ENCODE data around the gene ASMT. TPM values are rescaled to one million over a fixed set of nuclear protein-coding genes. Genes with fewer than 3 reads are reported as not detected.

Gene ASMT
- total RNA-seq, 1 experiment from 2014 or later: not detected

DNA sequence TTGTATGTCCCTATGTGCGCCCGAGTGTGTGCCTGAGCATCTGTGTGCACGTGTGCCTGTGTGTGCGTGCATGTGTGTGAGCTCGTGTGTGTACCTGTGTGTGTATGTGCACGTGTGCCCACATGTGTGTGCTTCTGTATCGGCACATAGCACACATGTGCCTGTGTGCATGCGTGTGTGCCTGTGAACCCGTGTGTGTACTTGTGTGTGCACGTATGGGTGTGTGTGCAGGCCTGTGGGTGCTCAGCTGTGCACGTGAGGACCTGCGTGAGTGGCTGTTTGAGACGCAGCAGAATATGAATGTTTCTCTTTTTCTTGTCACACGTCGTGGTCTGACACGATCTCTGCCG, 19.2 kb upstream of the ASMT start:
- in situ Hi-C loops (cut with HindIII; ENCODE audit: low pct_unique_long_range_greater_than_20kb, low sequenced_read_pairs): no loop called here
- DNase-seq (ENCODE audit: low read depth): no peak

DNA sequence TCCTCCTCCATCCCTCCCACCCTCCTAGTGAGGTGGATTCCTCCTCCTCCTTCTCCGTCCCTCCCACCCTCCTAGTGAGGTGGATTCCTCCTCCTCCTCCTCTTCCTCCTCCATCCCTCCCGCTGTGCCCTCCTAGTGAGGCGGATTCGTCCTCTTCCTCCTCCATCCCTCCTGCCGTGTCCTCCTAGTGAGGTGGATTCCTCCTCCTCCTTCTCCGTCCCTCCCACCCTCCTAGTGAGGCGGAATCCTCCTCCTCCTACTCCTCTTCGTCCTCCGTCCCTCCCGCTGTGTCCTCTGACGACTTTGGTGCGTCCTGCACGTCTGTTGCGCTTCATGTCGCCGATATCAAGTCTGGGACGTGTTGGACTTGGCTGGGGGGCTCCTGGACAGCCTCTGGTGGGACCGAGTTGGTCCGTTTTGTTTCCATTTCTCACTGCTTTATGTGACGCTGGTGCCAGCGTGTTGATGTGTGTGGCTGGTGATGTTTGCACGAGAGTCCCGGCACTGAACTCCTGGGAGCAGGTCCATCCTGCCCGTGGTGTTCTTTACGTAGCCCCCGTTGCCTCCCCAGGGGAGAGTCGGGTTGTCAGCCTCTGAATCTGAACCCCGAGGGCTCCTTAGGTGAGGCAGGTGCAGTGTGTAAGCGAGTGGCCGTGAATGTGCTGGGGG, 18.0 kb upstream of the ASMT start:
- in situ Hi-C loops (cut with HindIII; ENCODE audit: low pct_unique_long_range_greater_than_20kb, low sequenced_read_pairs): no loop called here
- no peak for DNase-seq (ENCODE audit: low read depth)

DNA sequence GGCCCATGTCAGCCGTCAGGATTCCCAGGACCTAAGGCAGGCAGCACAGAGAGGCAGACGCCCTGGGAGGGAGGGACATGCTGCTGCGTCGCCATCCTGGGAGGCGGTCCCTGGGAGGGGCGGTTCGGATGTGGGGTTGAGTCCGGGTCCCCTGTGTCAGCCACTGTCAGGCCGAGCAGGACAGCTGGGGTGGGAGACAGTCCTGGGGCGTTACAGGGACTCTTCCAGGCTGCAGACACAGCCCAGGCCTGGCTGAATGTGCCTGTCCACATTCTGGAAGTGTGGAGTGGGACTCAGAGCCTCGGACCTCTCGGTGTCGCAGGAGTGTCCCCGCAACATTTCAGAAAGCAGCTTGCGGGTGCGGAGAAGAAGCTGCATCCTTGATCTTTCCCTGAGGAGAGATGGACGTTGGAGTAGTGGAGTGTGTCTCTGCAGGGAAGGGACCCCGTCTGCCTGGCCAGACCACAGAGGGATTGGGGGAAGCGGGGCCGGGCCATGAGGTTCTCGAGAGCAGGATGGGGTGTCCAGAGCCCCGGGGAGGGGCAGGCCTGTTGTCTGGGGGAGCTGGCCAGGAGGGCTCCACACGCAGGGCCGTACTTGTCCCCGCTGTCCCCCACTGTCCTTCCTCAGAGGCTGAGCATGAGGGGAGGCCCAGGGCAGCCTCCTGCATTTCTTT, 17.4 kb upstream of the ASMT start:
- no peak for DNase-seq (ENCODE audit: low read depth)
- in situ Hi-C loops (cut with HindIII; ENCODE audit: low pct_unique_long_range_greater_than_20kb, low sequenced_read_pairs): no loop called here

DNA sequence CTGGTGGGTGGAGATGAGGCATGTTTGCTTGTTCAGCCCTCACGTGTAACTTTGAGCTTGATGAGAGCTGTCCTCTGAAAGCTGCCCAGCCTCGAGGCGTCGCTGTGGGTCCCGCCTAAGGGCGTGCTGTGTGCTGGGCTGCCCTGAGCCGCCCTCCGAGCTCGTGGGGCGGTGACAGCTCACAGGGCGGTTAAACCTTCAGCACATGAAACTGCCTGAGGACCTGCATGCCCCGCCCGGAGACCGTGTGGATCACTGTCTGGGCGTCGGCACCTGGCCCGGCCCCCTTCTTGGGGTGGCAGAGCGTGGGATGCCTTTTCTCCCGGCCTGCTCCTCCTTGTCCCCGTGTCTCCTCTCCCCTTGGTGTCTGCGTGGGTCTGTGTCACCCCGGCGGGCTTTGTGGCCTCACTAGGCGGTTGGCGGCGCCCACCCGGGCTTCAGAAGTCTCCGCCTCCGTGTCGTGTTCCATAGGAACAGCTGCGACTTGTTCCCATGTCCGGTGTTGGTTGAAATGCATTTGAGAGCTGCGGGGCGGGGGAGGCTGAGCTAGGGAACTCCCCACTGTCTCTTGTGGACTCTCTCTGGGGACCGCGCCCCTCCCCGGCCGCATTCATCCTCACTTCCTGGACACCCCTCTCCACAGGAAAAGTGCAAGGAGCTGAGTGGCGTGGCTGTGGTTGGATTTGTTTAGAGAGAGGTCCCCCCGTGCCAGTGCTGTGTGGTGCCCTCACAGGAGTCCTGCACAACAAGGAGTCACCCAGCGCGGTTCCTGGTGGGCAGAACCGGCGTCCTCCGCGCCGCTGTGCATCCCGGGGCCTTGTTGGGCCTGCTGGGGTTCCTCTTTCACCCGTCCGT, 16.6 kb upstream of the ASMT start:
- in situ Hi-C loops (cut with HindIII; ENCODE audit: low pct_unique_long_range_greater_than_20kb, low sequenced_read_pairs): no loop called here
- DNase-seq (ENCODE audit: low read depth): no peak

DNA sequence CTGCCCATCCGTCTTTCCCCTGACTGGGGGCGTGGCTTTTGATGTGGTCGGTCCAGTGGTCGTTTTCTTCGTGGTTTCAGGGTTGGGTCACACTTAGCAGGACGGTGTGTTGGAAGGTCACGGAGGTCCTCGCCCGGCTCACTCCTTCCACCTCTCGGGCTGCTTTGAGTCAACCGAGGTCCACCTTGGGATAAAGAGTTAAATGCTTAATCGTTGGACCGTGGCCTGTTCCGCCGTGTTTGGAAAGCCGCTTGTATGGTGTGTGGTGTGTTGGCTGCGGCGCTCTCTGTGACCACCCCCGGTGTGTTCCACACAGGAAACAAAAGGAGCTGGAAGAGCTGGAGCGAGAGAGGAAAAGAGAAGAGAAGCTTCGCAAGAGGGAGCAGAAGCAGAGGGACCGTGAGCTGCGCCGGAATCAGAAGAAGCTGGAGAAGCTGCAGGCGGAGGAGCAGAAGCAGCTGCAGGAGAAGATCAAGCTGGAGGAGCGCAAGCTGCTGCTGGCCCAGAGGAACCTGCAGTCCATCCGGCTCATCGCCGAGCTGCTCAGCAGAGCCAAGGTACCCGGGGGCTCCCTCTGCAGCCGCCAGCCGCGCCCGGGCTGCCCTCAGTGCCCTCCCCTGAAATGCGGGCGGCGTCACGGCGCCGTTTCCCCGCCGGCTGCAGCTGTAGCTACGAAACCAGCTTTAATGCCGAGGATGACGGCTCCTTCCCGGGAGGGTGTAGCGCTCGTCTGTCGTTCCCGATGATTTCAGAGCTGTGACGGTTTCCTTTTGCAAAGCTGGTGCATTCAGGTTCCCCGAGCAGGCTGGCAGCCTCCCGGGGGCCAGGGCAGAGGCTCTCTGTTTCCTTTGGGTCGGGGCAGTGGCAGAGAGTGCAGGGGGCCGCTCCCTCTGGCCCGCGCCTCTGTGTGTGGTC, 15.7 kb upstream of the ASMT start:
- no peak for DNase-seq (ENCODE audit: low read depth)
- in situ Hi-C loops (cut with HindIII; ENCODE audit: low pct_unique_long_range_greater_than_20kb, low sequenced_read_pairs): no loop called here

DNA sequence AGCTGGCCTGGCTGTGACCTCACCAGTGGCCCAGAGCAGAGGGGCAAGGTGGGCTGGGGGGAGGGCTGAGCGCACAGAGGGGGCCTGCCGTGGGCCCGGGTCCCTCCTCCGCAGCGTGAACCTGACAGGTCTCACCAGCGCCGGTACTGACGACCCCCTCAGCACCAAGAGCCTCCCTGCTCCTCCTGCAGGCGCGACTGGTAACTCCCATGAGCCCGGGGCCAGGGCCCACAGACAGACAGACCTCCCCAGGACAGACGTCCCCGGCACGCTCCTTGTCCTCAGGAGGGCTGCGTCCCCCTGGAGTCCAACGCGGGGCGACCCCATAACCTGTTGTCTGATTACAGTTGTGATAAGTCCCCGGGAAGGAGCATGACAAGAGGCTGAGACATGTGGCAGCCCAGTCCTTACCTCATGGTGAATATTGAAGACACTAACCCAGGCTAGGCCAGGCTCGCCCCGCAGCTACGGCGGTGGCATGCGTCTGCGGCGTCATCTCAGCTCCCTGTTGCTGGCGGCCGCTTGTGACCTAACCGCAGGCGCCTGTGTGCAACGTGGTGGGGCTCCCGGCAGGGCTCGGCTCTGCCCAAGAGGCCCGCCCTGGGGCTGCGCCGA, 15.0 kb upstream of the ASMT start:
- in situ Hi-C loops (cut with HindIII; ENCODE audit: low pct_unique_long_range_greater_than_20kb, low sequenced_read_pairs): no loop called here
- DNase-seq (ENCODE audit: low read depth): no peak

DNA sequence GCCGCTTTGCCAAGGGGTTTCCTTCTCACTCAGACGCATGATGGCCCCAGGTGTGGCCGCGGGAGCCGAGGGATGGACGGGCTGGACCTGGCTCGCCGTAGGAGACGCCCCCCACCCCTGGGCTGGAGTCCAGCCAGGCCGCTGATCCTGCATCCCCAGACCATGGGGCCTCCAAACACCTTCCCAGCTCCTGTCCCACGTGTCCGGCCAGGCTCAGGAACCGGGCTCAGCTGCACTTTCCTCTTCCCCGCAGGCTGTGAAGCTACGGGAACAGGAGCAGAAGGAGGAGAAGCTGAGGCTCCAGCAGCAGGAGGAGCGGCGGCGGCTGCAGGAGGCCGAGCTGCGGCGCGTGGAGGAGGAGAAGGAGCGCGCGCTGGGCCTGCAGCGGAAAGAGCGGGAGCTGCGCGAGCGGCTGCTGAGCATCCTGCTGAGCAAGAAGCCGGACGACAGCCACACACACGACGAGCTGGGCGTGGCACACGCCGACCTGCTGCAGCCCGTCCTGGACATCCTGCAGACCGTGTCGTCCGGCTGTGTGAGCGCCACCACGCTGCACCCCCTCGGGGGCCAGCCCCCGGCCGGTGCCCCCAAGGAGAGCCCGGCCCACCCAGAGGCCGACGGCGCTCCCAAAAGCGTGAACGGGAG, 14.3 kb upstream of the ASMT start:
- in situ Hi-C loops (cut with HindIII; ENCODE audit: low pct_unique_long_range_greater_than_20kb, low sequenced_read_pairs): no loop called here
- DNase-seq (ENCODE audit: low read depth): no peak

DNA sequence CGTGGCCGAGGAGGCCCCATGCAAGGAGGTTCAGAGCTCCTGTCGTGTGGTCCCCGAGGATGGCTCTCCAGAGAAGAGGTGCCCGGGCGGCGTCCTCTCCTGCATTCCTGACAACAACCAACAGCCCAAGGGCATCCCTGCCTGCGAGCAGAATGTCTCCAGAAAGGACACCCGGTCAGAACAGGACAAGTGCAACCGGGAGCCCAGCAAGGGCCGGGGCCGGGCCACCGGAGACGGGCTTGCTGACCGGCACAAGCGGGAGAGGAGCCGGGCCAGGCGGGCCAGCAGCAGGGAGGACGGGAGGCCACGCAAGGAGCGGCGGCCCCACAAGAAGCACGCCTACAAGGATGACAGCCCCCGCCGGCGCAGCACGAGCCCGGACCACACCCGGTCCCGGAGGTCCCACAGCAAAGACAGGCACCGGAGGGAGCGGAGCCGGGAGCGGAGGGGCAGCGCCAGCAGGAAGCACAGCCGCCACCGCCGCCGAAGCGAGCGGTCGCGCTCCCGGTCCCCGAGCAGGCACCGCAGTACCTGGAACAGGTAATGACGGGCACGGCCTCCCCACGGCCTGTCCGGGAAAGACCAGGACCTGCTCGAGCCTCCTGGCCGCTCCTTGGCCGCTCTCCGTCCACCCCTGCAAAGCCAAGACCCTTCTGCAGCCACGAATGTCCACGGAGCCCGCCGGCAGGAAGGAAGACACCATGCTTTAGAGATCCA, 13.7 kb upstream of the ASMT start:
- no peak for DNase-seq (ENCODE audit: low read depth)
- in situ Hi-C loops (cut with HindIII; ENCODE audit: low pct_unique_long_range_greater_than_20kb, low sequenced_read_pairs): no loop called here

DNA sequence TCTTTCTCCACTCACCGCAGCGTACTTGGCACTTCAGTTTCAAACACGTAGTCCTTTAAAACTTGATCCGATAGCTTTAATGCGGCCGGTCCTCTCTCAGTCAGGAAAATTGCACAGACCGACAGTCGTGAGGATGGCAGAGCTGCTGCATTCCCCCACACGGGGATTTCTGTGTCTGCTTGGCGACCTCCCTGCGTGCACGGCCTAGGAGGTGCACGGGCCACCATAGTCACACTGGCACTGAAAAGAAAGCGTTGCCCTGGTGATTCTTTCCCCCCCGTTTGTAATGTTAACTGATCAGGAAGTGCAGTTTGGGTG, 13.1 kb upstream of the ASMT start:
- no peak for DNase-seq (ENCODE audit: low read depth)
- in situ Hi-C loops (cut with HindIII; ENCODE audit: low pct_unique_long_range_greater_than_20kb, low sequenced_read_pairs): no loop called here

DNA sequence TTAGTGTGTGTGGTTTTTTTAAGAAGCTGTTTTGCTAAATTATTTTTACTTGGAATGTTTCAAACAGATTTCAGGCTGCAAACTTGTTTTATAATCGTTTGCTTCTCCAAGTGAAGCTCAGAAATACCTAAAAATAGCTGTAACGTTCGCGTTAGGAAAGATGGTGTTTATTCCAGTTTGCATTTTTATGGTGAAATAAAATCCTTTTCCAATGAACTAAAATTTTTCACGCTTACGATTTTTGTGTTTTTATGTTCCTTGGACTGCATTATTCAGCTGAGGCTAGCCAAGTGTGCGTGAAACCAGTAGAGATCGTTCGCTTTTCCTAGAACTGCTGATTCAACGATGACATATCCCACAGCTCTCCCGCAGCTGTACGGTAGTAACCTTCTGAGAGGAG, 12.6 kb upstream of the ASMT start:
- DNase-seq (ENCODE audit: low read depth): no peak
- in situ Hi-C loops (cut with HindIII; ENCODE audit: low pct_unique_long_range_greater_than_20kb, low sequenced_read_pairs): no loop called here

DNA sequence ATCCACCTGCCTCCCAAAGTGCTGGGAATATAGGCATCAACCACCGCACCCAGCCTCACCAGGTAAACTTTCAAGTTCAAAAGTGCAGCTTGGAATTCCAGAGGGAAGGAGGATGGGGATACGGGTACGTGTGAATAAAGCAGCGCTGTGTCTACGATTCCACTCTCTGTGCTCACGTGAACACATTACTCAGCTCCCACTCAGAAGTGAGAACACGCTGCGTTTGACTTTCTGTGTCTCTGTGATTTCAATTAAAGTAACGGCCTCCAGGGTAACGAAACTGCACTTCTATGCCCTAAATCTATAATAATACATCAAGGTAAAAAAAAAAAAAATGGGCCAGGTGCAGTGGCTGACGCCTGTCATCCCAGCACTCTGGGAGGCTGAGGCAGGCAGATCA, 8.4 kb upstream of the ASMT start:
- no peak for DNase-seq (ENCODE audit: low read depth)
- in situ Hi-C loops (cut with HindIII; ENCODE audit: low pct_unique_long_range_greater_than_20kb, low sequenced_read_pairs): no loop called here

DNA sequence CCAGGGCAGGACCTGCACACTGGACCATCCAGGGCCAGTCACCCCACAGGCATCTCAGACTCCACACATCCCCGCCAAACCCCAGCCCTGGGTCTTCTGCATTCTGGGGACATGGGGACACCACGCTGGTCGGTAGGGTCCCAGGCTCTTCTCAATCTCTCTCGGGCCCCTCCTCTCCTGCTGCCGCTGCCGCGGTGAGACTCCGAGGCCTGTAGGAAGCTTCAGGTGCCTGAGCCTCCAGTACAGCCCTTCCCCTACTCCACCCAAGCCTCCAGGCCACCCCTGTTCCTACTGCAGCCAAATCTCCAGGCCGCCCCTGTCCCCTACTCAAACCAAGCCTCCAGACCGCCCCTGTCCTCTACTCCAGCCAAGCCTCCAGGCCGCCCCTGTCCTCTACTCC, 5.5 kb upstream of the ASMT start:
- DNase-seq (ENCODE audit: low read depth): no peak
- in situ Hi-C loops (cut with HindIII; ENCODE audit: low pct_unique_long_range_greater_than_20kb, low sequenced_read_pairs): no loop called here

DNA sequence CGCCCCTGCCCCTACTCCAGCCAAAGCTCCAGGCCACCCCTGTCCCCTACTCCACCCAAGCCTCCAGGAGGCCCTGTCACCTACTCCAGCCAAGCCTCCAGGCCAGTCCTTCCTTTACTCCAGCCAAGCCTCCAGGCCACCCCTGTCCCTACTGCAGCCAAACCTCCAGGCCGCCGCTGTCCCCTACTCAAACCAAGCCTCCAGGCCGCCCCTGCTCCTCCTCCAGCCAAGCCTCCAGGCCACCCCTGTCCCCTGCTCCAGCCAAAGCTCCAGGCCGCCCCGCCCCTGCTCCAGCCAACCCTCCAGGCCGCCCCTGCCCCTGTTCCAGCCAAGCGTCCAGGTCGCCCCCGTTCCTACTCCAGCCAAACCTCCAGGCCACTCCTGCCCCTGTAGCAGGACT, 5.1 kb upstream of the ASMT start:
- in situ Hi-C loops (cut with HindIII; ENCODE audit: low pct_unique_long_range_greater_than_20kb, low sequenced_read_pairs): no loop called here
- DNase-seq (ENCODE audit: low read depth): no peak

DNA sequence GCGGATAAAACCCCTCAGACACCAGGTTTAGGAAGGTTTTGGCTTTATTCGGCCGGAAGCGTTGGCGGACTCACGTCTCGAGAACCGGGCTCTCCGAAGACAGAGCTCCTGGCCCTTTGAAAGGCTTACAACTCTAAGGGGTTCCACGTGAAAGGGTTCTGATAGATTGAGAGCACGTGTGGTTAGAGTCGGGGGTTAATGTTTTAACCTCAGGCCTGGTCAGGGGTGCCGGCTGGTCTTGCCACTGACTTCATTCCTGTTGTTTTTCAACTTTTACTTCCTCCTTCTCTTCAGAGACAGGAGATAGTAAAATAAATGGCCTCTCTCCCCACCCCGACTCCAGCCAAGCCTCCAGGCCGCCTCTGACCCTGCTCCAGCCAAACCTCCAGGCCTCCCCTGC, 4.7 kb upstream of the ASMT start:
- DNase-seq (ENCODE audit: low read depth): peak; percentile 23
- in situ Hi-C loops (cut with HindIII; ENCODE audit: low pct_unique_long_range_greater_than_20kb, low sequenced_read_pairs): no loop called here

DNA sequence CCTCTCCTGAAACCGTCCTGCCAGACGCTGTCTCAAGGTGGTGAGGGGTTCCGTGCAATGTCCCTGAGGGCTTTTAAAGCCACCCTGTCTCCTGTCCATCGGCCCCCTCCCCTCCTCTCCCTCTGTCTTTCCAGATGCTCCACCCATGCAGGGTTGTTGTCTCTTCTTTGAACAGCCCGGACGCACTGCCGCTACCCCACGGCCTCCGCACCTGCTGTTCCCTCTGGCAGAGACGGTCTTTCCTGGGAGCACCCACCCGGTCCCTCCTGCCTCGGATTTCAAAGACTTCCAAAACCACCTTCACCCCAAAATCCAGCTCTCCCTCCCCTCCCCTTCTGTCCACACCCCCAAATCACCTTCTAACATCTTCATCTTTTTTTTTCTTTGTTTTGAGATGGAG, 4.1 kb upstream of the ASMT start:
- DNase-seq (ENCODE audit: low read depth): no peak
- in situ Hi-C loops (cut with HindIII; ENCODE audit: low pct_unique_long_range_greater_than_20kb, low sequenced_read_pairs): no loop called here

DNA sequence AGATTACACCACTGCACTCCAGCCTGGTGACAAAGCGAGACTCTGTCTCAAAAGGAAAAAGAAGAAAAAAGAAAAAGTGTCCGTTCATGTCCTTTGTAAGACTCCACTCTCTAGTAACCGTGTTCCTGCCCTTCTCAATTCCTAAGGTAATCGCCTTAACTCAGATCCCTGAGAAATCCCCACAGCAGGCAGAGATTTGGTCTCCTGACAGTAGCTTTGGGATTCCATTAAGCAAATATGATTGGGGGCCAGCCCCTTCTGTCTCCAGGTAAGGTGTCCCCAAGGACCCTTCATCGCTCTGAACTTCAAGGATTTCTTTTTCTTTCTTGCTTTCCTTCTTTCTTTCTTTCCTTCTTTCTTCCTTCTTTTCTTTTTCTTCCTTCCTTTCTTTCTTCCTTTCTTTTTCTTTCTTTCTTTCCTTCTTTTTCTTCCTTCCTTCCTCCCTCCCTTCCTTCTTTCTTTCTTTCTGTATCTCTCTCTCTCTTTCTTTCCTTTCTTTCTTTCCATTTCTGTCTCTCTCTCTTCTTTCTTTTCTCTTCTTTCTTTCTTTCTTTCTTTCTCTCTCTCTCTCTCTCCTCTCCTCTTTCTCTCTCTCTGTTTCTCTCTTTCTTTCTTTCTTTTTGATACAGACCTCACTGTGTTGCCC, 2.1 kb upstream of the ASMT start:
- no peak for DNase-seq (ENCODE audit: low read depth)
- in situ Hi-C loops (cut with HindIII; ENCODE audit: low pct_unique_long_range_greater_than_20kb, low sequenced_read_pairs): no loop called here

DNA sequence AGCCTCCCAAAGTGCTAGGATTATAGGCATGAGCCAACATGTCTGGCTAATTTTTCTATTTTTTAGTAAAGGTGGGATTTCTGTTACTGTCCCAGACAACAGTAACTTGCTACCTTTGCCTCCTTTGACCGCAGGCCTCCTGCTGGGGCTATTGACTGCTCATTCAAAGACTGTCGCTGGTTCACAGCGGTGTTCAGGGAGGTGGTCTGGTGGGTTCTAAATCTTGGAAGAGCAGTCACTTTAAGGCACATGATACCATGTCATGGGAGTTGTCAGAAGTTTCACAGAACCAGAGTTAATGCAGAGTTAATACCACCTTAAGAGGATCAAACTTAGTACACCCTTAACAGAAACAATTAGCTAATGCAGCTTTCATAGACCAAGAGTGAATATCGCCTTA, 3.8 kb downstream of the ASMT start:
- DNase-seq (ENCODE audit: low read depth): no peak
- in situ Hi-C loops (cut with HindIII; ENCODE audit: low pct_unique_long_range_greater_than_20kb, low sequenced_read_pairs): no loop called here

Measured in Caki2 (cell line).